HepG2 (cell line): Measurements from ENCODE around the gene TTN. TPM values are rescaled to one million over a fixed set of nuclear protein-coding genes. Genes with fewer than 3 reads are reported as not detected.

Experiments
- ATAC-seq: fragments of 200-7000 bp; cut with Tn5 transposase; 3 replicates; pipeline ENCODE4 v1.9.1; 2020; ENCODE audit warnings: mild to moderate bottlenecking, moderate library complexity
- BruUV-seq: library from RNA; stranded (reverse); fragments of 400-500 nt; replicated peaks from 2 replicates; lab custom pipeline; 2021; lab: Mats Ljungman, UMichigan
- CTCF ChIA-PET: fragments of 300-600 bp; formaldehyde crosslinking; extraction: SDS; loops from one replicate; lab custom pipeline; 2021; ENCODE audit warnings: low total read pairs, inconsistent platforms, low intra/inter-chr PET ratio; lab: Yijun Ruan, JAX
- POLR2A ChIA-PET: fragments of 350-600 bp; sonication (Branson Sonifier 250); formaldehyde crosslinking; loops from one replicate; lab custom pipeline; 2020; ENCODE audit warnings: antibody characterized with exemption, inconsistent platforms; lab: Yijun Ruan, JAX
- DNase-seq: peaks from one replicate; pipeline ENCODE4 v3.0.0-alpha.2; 2015; ENCODE audit warnings: low spot score
- FAIRE-seq: peaks from 3 replicates; lab custom pipeline; 2011; peaks lifted over from hg19 to GRCh38; lab: Jason Lieb, UNC
- H2AFZ ChIP-seq: one replicate; pipeline ENCODE4 v1.6.1; 2011; ENCODE audit warnings: low read length, inconsistent platforms
- H3K27ac ChIP-seq: fragments of 300-600 bp; 3 replicates; pipeline ENCODE4 v1.8.0; 2011; ENCODE audit warnings: mixed run types, mild to moderate bottlenecking, mixed read lengths, low read length, inconsistent platforms; ENCODE audit not compliant: insufficient read depth; ENCODE audit errors: extremely low read length
- H3K27me3 ChIP-seq, 2 experiments: fragments of 200-600 bp in 1 of 2; 2 replicates in 1 of 2; 3 replicates in 1 of 2; pipeline versions ENCODE4 v1.6.0 to v1.8.0; 2011; ENCODE audit warnings: low read length in 2 of 2, mild to moderate bottlenecking in 2 of 2, moderate library complexity in 2 of 2, inconsistent platforms in 1 of 2; ENCODE audit not compliant: insufficient read depth in 2 of 2, control insufficient read depth in 1 of 2
- H3K36me3 ChIP-seq, 2 experiments: fragments of 200-600 bp in 1 of 2; replicated peaks in 1 of 2; 2 replicates in 1 of 2; 3 replicates in 1 of 2; pipeline versions ENCODE4 v1.5.1 to v1.8.0; 2011; ENCODE audit warnings: low read length in 2 of 2, inconsistent platforms in 1 of 2; ENCODE audit not compliant: insufficient read depth in 2 of 2, control insufficient read depth in 1 of 2
- H3K4me1 ChIP-seq: 2 replicates; pipeline ENCODE4 v1.5.1; 2012; ENCODE audit warnings: low read length, inconsistent platforms; ENCODE audit not compliant: insufficient read depth
- H3K4me2 ChIP-seq: 2 replicates; pipeline ENCODE4 v1.6.0; 2011; ENCODE audit warnings: low read depth, low read length, inconsistent platforms
- H3K4me3 ChIP-seq, 3 experiments: fragments of 200-600 bp in 1 of 3; sonication (generic), shearing (Covaris generic) in 1 of 3; replicated peaks in 1 of 3; 2 replicates each; pipeline ENCODE4 v1.5.1; 2011 to 2016; ENCODE audit warnings: low read length in 3 of 3, inconsistent platforms in 2 of 3, low read depth in 2 of 3, mild to moderate bottlenecking in 2 of 3, control low read depth in 1 of 3, mixed read lengths in 1 of 3; ENCODE audit not compliant: insufficient read depth in 1 of 3
- H3K79me2 ChIP-seq: one replicate; pipeline ENCODE4 v1.6.1; 2011; ENCODE audit warnings: low read length, inconsistent platforms; ENCODE audit not compliant: insufficient read depth
- H3K9ac ChIP-seq: 2 replicates; pipeline ENCODE4 v1.6.0; 2011; ENCODE audit warnings: mild to moderate bottlenecking, low read depth, low read length, inconsistent platforms; ENCODE audit not compliant: insufficient read depth
- H3K9me3 ChIP-seq: 2 replicates; pipeline ENCODE4 v1.5.1; 2012; ENCODE audit warnings: mild to moderate bottlenecking, low read length
- H4K20me1 ChIP-seq: 2 replicates; pipeline ENCODE4 v1.6.0; 2011; ENCODE audit warnings: inconsistent platforms, mild to moderate bottlenecking, low read length, moderate library complexity; ENCODE audit not compliant: insufficient read depth
- HNF4G ChIP-seq, 2 experiments: sonication (generic) in 1 of 2; formaldehyde crosslinking in 1 of 2; IDR thresholded peaks; 2 replicates each; pipeline versions ENCODE4 v1.4.0 to v1.6.1; 2011 to 2020; ENCODE audit warnings: borderline replicate concordance in 2 of 2, low read depth in 2 of 2, mild to moderate bottlenecking in 2 of 2, low read length in 1 of 2, missing genetic modification reagents in 1 of 2, moderate library complexity in 1 of 2
- KDM1A ChIP-seq: IDR thresholded peaks from 2 replicates; pipeline ENCODE4 v1.6.1; 2016; ENCODE audit warnings: missing compliant biosample characterization
- MATR3 ChIP-seq: sonication (generic); formaldehyde crosslinking; IDR thresholded peaks from 2 replicates; pipeline ENCODE4 v1.4.0; 2020; ENCODE audit warnings: missing genetic modification reagents
- SYNCRIP ChIP-seq: fragments of 200-400 bp; formaldehyde crosslinking; IDR thresholded peaks from 2 replicates; pipeline ENCODE4 v1.6.1; 2018; ENCODE audit warnings: mild to moderate bottlenecking, low read depth, low read length; ENCODE audit not compliant: insufficient read depth
- ZFP36L2 ChIP-seq: sonication (generic); formaldehyde crosslinking; IDR thresholded peaks from 2 replicates; pipeline ENCODE4 v1.4.0; 2020; ENCODE audit warnings: missing genetic modification reagents
- ZNF224 ChIP-seq: sonication (generic); formaldehyde crosslinking; IDR thresholded peaks from 2 replicates; pipeline ENCODE4 v1.5.0; 2020; ENCODE audit warnings: mild to moderate bottlenecking, missing genetic modification reagents
- ZNF232 ChIP-seq: sonication (generic); formaldehyde crosslinking; IDR thresholded peaks from 2 replicates; pipeline ENCODE4 v1.4.0; 2020; ENCODE audit warnings: missing genetic modification reagents, borderline replicate concordance
- ZNF274 ChIP-seq: sonication (generic); formaldehyde crosslinking; IDR thresholded peaks from 2 replicates; pipeline ENCODE4 v1.5.1; 2020; ENCODE audit warnings: mild to moderate bottlenecking, missing genetic modification reagents
- ZNF292 ChIP-seq: sonication (generic); formaldehyde crosslinking; IDR thresholded peaks from 2 replicates; pipeline ENCODE4 v1.8.1; 2022; ENCODE audit warnings: mild to moderate bottlenecking, low read depth, missing genetic modification reagents, borderline replicate concordance
- ZNF335 ChIP-seq: sonication (generic); formaldehyde crosslinking; IDR thresholded peaks from 2 replicates; pipeline ENCODE4 v1.4.0; 2020; ENCODE audit warnings: missing genetic modification reagents
- WGBS: methylation state at CpG from one replicate; pipeline ENCODE4 v1.1.6; 2017; ENCODE audit warnings: low lambda C conversion rate; 5-methylcytosine and 5-hydroxymethylcytosine counted together
- in situ Hi-C: cut with HindIII; loops from 2 replicates; pipeline ENCODE4 v1.10.0; 2017; ENCODE audit warnings: low pct_unique_long_range_greater_than_20kb; ENCODE audit not compliant: extremely low pct_ligation_motif_present
- intact Hi-C: fragments of 100-400 bp; cut with micrococcal nuclease; formaldehyde crosslinking; loops from one replicate; pipeline ENCODE4 v1.10.0; 2022; ENCODE audit not compliant: unreplicated experiment
- polyA plus RNA-seq, 8 experiments: library from polyadenylated mRNA; depleted of rRNA in 3 of 8; stranded (reverse) in 7 of 8; unstranded in 1 of 8; fragments of >200 nt; fragmentation: Illumina TruSeq in 4 of 8; extraction: Trizol in 4 of 8; gene quantifications; 2 replicates each; pipeline versions ENCODE4 v1.2.1 to v1.2.3, GENCODE V29; 2011 to 2016; ENCODE audit warnings: low read depth in 4 of 8, missing spikeins in 1 of 8, mixed read lengths in 1 of 8; ENCODE audit not compliant: insufficient read depth in 1 of 8
- total RNA-seq, 5 experiments: library from RNA; depleted of rRNA; stranded (reverse); fragments of >200 nt; fragmentation: Illumina TruSeq; extraction: Trizol; gene quantifications; 2 replicates each; pipeline ENCODE4 v1.2.3, GENCODE V29; 2016; ENCODE audit warnings: low read depth in 1 of 5
- TF ChIP-seq, protein P1 (sequence below): fragments of 450-650 bp; IDR thresholded peaks from 2 replicates; pipeline ENCODE4 v1.6.1; 2017; ENCODE audit warnings: mild to moderate bottlenecking
- TF ChIP-seq, protein P2 (sequence below): IDR thresholded peaks from 2 replicates; pipeline ENCODE4 v1.6.1; 2016
- TF ChIP-seq, protein P3 (sequence below): sonication (generic); formaldehyde crosslinking; IDR thresholded peaks from 2 replicates; pipeline ENCODE4 v1.5.1; 2020; ENCODE audit warnings: missing genetic modification reagents, mild to moderate bottlenecking, borderline replicate concordance
- TF ChIP-seq, protein P4 (sequence below): sonication (generic); formaldehyde crosslinking; IDR thresholded peaks from 2 replicates; pipeline ENCODE4 v1.4.0; 2020; ENCODE audit warnings: mild to moderate bottlenecking, missing genetic modification reagents
- TF ChIP-seq, protein P5 (sequence below): sonication (generic); formaldehyde crosslinking; IDR thresholded peaks from 2 replicates; pipeline ENCODE4 v1.8.0; 2022; ENCODE audit warnings: mild to moderate bottlenecking, missing genetic modification reagents, moderate library complexity

The TTN gene
- total and polyA plus RNA-seq, 2 of the 13 experiments (the other 11 are each of a cell fraction or from before 2014, with no cell fraction given) = under 0.01 TPM

DNA sequence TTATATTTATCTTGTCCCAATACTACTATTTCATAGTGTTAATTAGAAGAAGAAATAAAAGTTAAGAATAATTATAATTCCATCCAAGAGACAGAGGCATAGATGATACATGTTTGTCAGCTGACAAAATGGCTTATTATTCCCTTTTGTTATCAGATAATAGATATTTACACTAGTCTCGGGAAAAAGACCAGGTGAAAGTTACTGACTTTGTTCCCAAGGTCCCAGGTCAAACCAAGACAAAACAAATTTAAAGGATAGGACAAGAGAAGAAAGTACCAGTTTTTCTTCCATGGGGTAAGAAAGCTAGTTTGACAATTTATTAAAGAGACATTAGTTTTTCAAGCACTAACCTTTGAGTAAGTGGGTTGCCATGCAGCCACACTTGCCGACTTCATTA lies 73.2 kb downstream of the TTN start:
- Histone ChIP-seq H3K4me2 (no peak overlapping the region), H3K4me3 (no peak overlapping the region), H3K4me1 (no peaks in the 10 kb centered on the region), H3K9ac (no peak overlapping the region), H4K20me1 (no peaks in the 10 kb centered on the region), H3K27me3 (0 out of 5 replicates have a peak, but pooled peaks cover 0 to 5% of the 10 kb centered on the region in 2 experiments), H3K79me2 (no peaks in the 10 kb centered on the region), H3K27ac (no peak overlapping the region), H2AFZ (no peak overlapping the region), H3K9me3 (no peaks in the 10 kb centered on the region), H3K36me3 (no peaks in the 10 kb centered on the region)
- no peak for FAIRE-seq
- no peak for TF ChIP-seq ZNF274 (CRISPR knock-in tag)
- no peak for TF ChIP-seq ZFP36L2 (CRISPR knock-in tag)
- no peak for TF ChIP-seq MATR3 (CRISPR knock-in tag)
- TF ChIP-seq ZNF224 = no peak
- no peak for TF ChIP-seq SYNCRIP
- TF ChIP-seq KDM1A (CRISPR knock-in tag) = no peak
- TF ChIP-seq, protein P1, sequence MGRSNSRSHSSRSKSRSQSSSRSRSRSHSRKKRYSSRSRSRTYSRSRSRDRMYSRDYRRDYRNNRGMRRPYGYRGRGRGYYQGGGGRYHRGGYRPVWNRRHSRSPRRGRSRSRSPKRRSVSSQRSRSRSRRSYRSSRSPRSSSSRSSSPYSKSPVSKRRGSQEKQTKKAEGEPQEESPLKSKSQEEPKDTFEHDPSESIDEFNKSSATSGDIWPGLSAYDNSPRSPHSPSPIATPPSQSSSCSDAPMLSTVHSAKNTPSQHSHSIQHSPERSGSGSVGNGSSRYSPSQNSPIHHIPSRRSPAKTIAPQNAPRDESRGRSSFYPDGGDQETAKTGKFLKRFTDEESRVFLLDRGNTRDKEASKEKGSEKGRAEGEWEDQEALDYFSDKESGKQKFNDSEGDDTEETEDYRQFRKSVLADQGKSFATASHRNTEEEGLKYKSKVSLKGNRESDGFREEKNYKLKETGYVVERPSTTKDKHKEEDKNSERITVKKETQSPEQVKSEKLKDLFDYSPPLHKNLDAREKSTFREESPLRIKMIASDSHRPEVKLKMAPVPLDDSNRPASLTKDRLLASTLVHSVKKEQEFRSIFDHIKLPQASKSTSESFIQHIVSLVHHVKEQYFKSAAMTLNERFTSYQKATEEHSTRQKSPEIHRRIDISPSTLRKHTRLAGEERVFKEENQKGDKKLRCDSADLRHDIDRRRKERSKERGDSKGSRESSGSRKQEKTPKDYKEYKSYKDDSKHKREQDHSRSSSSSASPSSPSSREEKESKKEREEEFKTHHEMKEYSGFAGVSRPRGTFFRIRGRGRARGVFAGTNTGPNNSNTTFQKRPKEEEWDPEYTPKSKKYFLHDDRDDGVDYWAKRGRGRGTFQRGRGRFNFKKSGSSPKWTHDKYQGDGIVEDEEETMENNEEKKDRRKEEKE = no peak
- no peak for TF ChIP-seq ZNF335 (CRISPR knock-in tag)
- TF ChIP-seq, protein P2, sequence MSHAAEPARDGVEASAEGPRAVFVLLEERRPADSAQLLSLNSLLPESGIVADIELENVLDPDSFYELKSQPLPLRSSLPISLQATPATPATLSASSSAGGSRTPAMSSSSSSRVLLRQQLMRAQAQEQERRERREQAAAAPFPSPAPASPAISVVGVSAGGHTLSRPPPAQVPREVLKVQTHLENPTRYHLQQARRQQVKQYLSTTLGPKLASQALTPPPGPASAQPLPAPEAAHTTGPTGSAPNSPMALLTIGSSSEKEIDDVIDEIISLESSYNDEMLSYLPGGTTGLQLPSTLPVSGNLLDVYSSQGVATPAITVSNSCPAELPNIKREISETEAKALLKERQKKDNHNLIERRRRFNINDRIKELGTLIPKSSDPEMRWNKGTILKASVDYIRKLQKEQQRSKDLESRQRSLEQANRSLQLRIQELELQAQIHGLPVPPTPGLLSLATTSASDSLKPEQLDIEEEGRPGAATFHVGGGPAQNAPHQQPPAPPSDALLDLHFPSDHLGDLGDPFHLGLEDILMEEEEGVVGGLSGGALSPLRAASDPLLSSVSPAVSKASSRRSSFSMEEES (CRISPR knock-in tag) = no peak
- TF ChIP-seq ZNF232 (CRISPR knock-in tag) = no peak
- TF ChIP-seq, protein P3, sequence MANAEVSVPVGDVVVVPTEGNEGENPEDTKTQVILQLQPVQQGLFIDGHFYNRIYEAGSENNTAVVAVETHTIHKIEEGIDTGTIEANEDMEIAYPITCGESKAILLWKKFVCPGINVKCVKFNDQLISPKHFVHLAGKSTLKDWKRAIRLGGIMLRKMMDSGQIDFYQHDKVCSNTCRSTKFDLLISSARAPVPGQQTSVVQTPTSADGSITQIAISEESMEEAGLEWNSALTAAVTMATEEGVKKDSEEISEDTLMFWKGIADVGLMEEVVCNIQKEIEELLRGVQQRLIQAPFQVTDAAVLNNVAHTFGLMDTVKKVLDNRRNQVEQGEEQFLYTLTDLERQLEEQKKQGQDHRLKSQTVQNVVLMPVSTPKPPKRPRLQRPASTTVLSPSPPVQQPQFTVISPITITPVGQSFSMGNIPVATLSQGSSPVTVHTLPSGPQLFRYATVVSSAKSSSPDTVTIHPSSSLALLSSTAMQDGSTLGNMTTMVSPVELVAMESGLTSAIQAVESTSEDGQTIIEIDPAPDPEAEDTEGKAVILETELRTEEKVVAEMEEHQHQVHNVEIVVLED (CRISPR knock-in tag) = no peak
- TF ChIP-seq HNF4G (IDR thresholded peaks at IDR 0.05; ENCODE audit: borderline replicate concordance, low read depth, low read length) = no peak
- no peak for TF ChIP-seq HNF4G (CRISPR knock-in tag; IDR thresholded peaks at IDR 0.05; ENCODE audit: borderline replicate concordance, low read depth)
- TF ChIP-seq, protein P4, sequence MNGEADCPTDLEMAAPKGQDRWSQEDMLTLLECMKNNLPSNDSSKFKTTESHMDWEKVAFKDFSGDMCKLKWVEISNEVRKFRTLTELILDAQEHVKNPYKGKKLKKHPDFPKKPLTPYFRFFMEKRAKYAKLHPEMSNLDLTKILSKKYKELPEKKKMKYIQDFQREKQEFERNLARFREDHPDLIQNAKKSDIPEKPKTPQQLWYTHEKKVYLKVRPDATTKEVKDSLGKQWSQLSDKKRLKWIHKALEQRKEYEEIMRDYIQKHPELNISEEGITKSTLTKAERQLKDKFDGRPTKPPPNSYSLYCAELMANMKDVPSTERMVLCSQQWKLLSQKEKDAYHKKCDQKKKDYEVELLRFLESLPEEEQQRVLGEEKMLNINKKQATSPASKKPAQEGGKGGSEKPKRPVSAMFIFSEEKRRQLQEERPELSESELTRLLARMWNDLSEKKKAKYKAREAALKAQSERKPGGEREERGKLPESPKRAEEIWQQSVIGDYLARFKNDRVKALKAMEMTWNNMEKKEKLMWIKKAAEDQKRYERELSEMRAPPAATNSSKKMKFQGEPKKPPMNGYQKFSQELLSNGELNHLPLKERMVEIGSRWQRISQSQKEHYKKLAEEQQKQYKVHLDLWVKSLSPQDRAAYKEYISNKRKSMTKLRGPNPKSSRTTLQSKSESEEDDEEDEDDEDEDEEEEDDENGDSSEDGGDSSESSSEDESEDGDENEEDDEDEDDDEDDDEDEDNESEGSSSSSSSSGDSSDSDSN = no peak
- TF ChIP-seq, protein P5, sequence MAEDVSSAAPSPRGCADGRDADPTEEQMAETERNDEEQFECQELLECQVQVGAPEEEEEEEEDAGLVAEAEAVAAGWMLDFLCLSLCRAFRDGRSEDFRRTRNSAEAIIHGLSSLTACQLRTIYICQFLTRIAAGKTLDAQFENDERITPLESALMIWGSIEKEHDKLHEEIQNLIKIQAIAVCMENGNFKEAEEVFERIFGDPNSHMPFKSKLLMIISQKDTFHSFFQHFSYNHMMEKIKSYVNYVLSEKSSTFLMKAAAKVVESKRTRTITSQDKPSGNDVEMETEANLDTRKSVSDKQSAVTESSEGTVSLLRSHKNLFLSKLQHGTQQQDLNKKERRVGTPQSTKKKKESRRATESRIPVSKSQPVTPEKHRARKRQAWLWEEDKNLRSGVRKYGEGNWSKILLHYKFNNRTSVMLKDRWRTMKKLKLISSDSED = no peak
- TF ChIP-seq ZNF292 (CRISPR knock-in tag) = no peak
- no TSS peak for BruUV-seq
- POLR2A ChIA-PET = no interaction called here
- CTCF ChIA-PET = no interaction called here
- in situ Hi-C loops = no loop called here
- 28% methylated on average over 2 of the region's 2 CpGs for WGBS
- DNase-seq = no peak
- intact Hi-C loops = no loop called here
- no peak for ATAC-seq
